CD4-positive, alpha-beta T cell treated with Interferon gamma for 1 hour (primary cell): ENCODE results near the gene CTDP1.
"Not testable (repeated sequence)": the region's sequence is repeated elsewhere in the genome, so short reads cannot be mapped to it uniquely, and the experiment has no call there.

Experiments used
- DNase-seq: peaks from one replicate; pipeline ENCODE4 v3.0.0-alpha.2; 2020

The CTDP1 gene

DNA sequence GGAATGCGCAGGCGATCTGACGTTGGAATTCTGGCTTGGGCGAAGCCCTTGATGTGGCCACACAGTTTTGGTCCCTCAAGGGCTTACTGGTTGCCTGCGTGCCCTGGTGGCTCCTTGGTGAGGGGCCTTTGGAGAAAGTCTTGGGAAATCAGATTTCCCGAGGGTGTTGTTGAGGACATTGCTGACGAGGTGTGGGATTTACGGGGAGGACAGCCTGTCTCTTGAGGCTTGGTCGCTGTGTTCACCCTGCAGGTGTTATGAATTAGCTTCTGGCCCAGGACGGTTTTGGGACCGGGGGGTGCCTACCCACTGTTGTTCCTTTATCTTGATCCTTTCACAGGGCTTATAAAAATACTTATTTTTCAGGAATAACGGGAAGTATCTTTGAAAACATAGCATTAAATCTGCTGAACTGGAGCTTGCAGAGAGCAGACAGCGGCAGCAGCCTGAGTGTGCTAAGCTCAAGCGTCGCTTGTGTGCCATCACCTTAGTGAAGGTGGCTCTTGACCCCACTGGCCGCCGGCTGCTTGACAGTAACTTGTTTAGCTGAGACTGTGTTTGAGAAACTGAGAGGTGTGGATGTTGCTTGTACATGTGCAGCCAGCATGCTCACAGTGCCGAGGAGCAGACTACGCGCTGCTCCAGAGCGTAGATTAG lies 4.2 kb downstream of the CTDP1 start:
- DNase-seq, result no peak

- peak; percentile 22 for DNase-seq
Measured at GRCh38 chr18:79684283-79684631, 4.7 kb downstream of the CTDP1 start.

DNA sequence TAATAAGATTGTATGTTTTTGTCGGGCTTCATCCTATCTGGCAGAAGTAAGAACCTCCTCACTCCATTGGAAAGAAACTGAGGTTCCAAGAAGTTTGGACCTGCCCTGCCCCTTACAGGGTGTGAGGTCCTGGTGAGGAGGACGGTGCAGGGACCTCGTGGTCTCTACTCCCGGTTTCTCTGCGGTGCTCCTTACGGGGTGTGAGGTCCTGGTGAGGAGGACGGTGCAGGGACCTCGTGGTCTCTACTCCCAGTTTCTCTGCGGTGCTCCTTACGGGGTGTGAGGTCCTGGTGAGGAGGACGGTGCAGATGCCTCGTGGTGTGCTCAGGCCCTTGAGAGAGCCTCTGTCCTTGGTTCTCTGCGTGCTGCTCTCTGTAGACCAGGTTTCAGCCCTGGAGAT lies 5.2 kb downstream of the CTDP1 start:
- no peak for DNase-seq

DNA sequence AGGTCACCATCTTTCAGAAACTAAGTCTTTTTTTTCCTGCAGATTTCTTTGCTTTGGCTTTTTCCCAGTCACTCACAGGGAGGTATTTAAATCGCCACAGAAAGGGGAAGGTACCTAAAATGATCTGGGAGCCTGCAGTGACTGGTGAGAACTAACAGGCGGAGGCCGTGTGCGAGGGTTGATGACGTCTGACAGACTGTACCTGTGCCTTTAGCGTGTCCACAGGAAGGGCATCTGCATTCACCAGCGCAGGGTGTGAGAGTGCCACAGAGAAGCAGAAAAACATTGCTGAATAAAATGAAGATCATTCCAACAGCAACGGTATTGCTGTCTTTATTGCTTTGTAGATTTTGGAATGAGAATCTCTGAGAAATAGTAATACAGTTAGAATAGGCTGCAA lies 5.7 kb downstream of the CTDP1 start:
- peak; percentile 30 for DNase-seq

GRCh38 chr18:79685971-79686370 lies 6.4 kb downstream of the CTDP1 start:
- no peak for DNase-seq

- DNase-seq, result no peak
Measured at GRCh38 chr18:79687806-79688205, 8.2 kb downstream of the CTDP1 start.

DNA sequence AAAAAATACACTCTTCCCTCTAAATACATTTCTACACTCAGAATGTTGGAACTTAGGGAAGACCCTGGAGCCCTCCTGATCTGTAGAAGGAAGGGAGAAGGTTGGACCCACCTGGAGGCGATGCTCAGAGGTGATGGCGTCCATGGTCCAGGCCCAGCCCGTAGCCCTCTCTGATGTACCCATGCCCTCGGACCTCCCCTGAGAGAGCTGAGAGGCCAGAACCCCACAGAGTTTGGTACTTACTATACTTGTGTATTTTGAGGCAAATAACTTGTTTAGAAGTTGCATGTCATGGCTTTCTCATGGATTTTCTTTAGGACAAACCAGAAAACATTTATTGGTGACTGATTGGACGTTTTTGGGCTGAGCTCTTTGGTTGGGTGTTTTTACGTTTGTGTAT lies 10.5 kb downstream of the CTDP1 start:
- DNase-seq, result no peak

GRCh38 chr18:79690586-79691482 lies 11.2 kb downstream of the CTDP1 start:
- no peak for DNase-seq

DNA sequence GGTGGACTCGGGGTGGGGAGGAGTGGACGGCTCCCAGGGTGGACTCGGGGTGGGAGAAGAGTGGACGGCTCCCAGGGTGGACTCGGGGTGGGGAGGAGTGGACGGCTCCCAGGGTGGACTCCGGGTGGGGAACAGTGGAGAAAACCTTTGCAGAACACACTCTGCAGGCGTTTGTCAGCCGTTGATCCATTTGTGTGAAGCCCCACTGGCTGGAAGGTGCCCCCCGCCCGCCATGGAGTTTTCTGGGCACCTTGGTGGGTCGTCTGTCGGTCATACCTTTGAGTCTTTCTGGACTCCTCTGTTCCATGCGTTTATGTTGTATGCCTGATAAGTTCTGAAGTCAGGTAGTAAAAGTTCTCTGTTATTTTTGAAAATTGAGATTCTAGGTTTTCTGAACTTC lies 12.5 kb downstream of the CTDP1 start:
- DNase-seq, result no peak

- DNase-seq, result no peak
Measured at GRCh38 chr18:79692886-79693285, 13.3 kb downstream of the CTDP1 start.

GRCh38 chr18:79693561-79694205 lies 14.1 kb downstream of the CTDP1 start:
- no peak for DNase-seq

GRCh38 chr18:79694206-79694894 lies 14.7 kb downstream of the CTDP1 start:
- not testable (repeated sequence) for DNase-seq

DNA sequence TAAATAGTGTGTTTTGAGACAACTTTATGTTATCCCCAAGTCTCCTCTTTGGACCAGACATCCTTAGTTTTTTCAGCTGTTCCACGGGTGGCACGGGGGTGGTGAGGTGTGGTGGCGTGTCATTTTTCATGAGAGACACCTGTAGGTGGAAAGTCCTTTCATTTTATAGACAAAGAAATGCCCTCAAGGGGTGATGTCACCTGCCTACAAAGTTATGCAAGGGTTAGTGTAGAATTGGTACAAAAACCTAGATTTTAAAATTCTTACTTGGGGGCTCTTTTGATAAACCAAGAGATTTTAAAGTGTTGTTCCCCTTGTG lies 15.3 kb downstream of the CTDP1 start:
- no peak for DNase-seq

GRCh38 chr18:79695269-79695668 lies 15.7 kb downstream of the CTDP1 start:
- no peak for DNase-seq

GRCh38 chr18:79695856-79696850 lies 16.6 kb downstream of the CTDP1 start:
- no peak for DNase-seq

DNA sequence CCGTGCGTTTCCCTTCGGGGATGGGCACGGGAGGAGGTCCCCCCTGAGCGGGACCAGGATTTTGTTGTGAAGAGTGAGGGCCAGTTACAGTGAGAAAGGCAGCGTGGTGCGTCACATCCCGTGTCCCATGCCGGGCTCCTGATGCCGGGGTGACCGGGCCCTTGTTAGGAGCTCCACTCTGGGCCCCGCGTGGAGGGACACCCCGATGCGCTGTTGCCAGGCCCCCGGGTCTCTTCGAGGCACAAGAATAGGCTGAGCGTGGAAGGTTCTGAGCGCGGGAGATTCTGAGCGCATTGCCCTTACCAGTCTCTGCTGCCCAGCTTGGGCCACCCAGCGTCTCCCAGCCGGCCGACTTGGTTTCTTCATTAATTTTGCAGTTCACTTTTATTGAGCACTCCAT lies 17.6 kb downstream of the CTDP1 start:
- DNase-seq, result no peak

DNA sequence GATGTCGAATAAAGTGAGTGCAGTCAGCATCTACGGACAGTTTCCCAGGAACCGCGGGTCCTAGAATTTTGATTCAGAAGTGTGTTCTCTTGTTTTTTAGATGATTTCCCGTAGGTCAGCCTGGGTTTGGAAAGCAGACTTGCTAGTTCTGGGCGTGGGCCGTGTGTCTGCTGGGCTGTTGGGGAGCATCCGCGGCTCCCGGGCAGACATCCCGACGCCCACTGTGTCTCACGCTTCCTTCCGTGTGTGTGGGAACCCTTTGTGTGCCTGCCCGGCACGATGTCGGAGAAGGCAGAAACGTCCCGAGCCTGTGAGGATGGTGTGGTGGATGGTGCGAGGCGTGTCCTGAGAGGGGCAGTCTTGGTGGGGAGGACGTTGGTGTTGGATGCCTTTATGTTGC lies 18.4 kb downstream of the CTDP1 start:
- no peak for DNase-seq

DNA sequence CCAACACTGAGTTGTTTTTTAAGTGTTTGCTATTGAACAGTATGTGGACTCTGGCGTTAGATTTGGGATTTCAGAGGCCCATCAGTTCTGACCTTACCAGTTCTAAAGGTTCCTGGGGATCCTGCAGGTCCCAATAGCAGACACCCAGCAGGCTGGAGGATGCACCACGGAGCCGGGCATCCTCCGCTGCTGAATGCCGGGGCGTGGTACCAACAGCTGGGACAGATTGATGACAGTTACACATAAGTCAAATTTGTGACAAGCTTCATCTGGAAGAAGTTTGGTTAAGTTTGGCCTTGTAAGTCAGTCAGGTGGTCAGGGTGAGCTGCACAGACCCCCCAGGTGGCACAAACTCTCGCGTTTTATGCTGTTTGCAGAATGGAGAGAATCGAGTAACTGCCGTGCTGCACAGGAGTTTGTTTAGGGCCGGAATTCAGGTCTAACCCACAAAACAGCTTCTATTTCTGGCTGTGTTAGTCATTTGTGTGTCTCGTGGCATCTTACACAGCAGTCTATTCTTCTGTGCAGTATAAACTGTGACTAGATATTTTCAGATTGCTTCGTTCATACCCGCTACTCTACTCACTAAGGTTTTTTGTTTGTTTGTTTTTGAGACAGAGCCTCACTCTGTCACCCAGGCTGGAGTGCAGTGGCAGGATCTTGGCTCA lies 19.2 kb downstream of the CTDP1 start:
- DNase-seq, result no peak

- no peak for DNase-seq
Measured at GRCh38 chr18:79699653-79700052, 20.1 kb downstream of the CTDP1 start.

- DNase-seq, result no peak
Measured at GRCh38 chr18:79702906-79703305, 23.3 kb downstream of the CTDP1 start.

- DNase-seq, result no peak
Measured at GRCh38 chr18:79704631-79705030, 25.0 kb downstream of the CTDP1 start.

DNA sequence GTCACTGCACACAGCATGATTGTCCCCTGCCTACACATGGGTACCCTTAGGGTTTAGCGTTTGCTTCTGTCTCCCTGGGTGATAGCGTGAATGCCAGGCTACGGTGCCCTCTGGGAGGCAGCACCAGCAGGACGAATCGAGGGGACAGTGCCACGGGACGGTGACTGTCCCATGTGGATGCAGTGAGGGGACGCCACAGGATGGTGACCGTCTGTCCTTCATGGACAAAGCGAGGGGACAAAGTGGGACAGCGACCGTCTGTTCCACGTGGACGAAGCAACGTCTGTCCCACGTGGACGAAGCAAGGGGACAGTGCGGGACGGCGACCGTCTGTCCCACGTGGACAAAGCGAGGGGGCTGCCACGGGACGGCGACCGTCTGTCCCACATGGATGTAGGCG lies 25.7 kb downstream of the CTDP1 start:
- DNase-seq, result no peak
